ENCODE data around the gene STX1A. TPM values are rescaled to one million over a fixed set of nuclear protein-coding genes. Genes with fewer than 3 reads are reported as not detected.
A peak's percentile ranks its signal among the peaks of the same experiment; 100 is the strongest.

Gene STX1A
- total and polyA plus RNA-seq, 11 donors: 1.1 to 3.6 (median 1.7) TPM

DNA sequence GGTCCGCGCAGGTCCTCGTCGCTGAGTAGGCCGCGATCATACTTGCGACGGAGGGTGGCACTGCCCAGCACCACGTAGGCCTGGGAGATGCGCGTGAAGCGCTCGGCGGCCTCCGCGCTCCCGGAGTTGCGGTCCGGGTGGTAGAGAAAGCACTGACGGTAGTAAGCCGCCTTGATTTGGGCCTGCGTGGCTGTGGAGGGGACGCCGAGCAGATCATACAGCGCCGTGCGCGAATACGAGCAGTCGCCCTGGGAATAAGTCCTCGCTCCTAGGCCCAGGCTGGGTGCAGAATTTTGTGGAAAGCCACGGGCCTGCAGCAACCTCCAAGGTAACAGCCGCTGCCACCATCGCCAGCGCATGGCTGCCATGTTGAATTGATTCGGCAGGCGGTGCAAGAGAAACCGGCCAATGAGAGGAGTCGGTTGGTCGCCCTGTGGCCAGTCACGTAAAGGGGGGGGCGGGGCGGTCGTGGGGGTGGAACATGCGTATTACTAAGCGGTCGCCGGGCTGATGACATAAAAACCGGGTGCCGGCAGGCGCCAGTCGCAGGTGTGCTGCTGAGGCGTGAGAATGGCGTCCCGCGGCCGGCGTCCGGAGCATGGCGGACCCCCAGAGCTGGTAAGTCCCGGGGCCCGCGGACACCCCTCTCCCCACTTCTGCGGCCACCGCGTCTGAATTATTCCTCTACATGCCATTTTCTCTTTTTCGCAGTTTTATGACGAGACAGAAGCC lies 36.2 kb downstream of the STX1A start, which contains the start of the genes BUD23 and DNAJC30:
Gene BUD23 (plus strand): TSS at position 542 of the 732 bp plus-strand sequence. CDS start 29 bp downstream, at position 571.
Gene DNAJC30 (minus strand): TSS at position 398 of the 732 bp plus-strand sequence. CDS start 30 bp downstream, at position 368.
- intact Hi-C loops (cut with DNase I): loop anchor here in 2 of 10 donors (5.0 kb wide), 2 partner anchors 34 to 54 kb away; partner anchors contain the start of genes STX1A (in 2 of the 2) and ABHD11 (in 1 of the 2)
- H3K9me3 ChIP-seq: no peaks in the 10 kb centered on the region
- no peaks in the 10 kb centered on the region for H3K27me3 ChIP-seq
- 0% methylated on average over 44 to 68 of the region's 68 CpGs for WGBS, 4 donors
- DNase-seq (peak; percentile 97 to 99 (median 98)), ATAC-seq (peak; percentile 95 to 98 (median 98))
- peaks cover 0 to 34% (median 19%) of the 10 kb centered on the region in 9 donors for H3K36me3 ChIP-seq
- H3K27ac ChIP-seq: peak within 1 kb of the TSS; percentile 27 to 91 (median 84)
- TF ChIP-seq, protein P1, sequence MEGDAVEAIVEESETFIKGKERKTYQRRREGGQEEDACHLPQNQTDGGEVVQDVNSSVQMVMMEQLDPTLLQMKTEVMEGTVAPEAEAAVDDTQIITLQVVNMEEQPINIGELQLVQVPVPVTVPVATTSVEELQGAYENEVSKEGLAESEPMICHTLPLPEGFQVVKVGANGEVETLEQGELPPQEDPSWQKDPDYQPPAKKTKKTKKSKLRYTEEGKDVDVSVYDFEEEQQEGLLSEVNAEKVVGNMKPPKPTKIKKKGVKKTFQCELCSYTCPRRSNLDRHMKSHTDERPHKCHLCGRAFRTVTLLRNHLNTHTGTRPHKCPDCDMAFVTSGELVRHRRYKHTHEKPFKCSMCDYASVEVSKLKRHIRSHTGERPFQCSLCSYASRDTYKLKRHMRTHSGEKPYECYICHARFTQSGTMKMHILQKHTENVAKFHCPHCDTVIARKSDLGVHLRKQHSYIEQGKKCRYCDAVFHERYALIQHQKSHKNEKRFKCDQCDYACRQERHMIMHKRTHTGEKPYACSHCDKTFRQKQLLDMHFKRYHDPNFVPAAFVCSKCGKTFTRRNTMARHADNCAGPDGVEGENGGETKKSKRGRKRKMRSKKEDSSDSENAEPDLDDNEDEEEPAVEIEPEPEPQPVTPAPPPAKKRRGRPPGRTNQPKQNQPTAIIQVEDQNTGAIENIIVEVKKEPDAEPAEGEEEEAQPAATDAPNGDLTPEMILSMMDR (IDR thresholded peaks at IDR 0.05): peak in 3 of 12 donors; percentile 5 to 33 (median 23)
- TF ChIP-seq POLR2A (IDR thresholded peaks at IDR 0.05): peak; percentile 22 to 77
- peaks cover 7 to 49% (median 31%) of the 10 kb centered on the region in 12 donors for H3K4me1 ChIP-seq
- H3K4me3 ChIP-seq: peak within 1 kb of the TSS; percentile 74 to 100 (median 94)

DNA sequence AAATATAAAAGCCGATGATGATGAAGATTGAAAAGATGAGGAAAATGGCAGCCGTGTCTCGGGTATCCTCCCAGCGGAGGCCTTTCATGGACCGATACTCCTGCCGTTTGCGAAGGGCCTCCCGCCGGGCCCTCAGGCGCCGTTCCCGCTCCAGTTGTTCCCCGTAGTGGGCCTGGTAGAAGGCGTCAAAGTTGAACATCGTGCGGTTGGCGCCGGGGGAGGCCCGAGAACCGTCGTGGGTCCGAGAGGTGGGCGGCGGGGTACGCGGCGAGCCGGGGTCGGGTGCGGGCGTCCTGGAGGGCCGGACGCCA lies 36.8 kb downstream of the STX1A start:
- peaks cover 7 to 49% (median 31%) of the 10 kb centered on the region in 12 donors for H3K4me1 ChIP-seq
- H3K27me3 ChIP-seq: no peaks in the 10 kb centered on the region
- peak overlapping the region; percentile 27 to 91 (median 84) for H3K27ac ChIP-seq
- no peaks in the 10 kb centered on the region for H3K9me3 ChIP-seq
- H3K4me3 ChIP-seq: peak overlapping the region; percentile 74 to 100 (median 94)
- WGBS, 4 donors: 0 to 1% (median 1%) methylated on average over 27 to 33 of the region's 33 CpGs
- H3K36me3 ChIP-seq: peaks cover 0 to 34% (median 18%) of the 10 kb centered on the region in 9 donors
- DNase-seq (no peak), ATAC-seq (no peak)
- intact Hi-C loops (cut with DNase I): loop anchor here in 2 of 10 donors (5.0 kb wide), 2 partner anchors 35 to 55 kb away; partner anchors contain the start of genes STX1A (in 2 of the 2) and ABHD11 (in 1 of the 2)
- TF ChIP-seq, protein P1 (IDR thresholded peaks at IDR 0.05): no peak
- no peak for TF ChIP-seq POLR2A (IDR thresholded peaks at IDR 0.05)

GRCh38 chr7:73681031-73681430 lies 38.4 kb downstream of the STX1A start:
- Histone ChIP-seq H3K4me1 (peaks cover 7 to 49% (median 31%) of the 10 kb centered on the region in 12 donors), H3K4me3 (peak overlapping the region in 7 of 12 donors; percentile 89 to 100 (median 98)), H3K9me3 (no peaks in the 10 kb centered on the region), H3K27me3 (no peaks in the 10 kb centered on the region), H3K27ac (peak overlapping the region in 1 of 12 donors; percentile 24), H3K36me3 (peaks cover 0 to 20% (median 7%) of the 10 kb centered on the region in 9 donors)
- ATAC-seq (no peak), DNase-seq (peak in 1 of 5 donors; percentile 1)
- TF ChIP-seq POLR2A (IDR thresholded peaks at IDR 0.05): no peak
- TF ChIP-seq, protein P1 (IDR thresholded peaks at IDR 0.05): no peak
- 61 to 71% (median 65%) methylated on average over 8 of the region's 8 CpGs for WGBS, 4 donors
- intact Hi-C loops (cut with DNase I): loop anchor here in 2 of 10 donors (5.0 kb wide), 2 partner anchors 36 to 56 kb away; partner anchors contain the start of genes STX1A (in 2 of the 2) and ABHD11 (in 1 of the 2)

GRCh38 chr7:73680501-73680900 lies 39.0 kb downstream of the STX1A start:
- ATAC-seq (no peak), DNase-seq (peak in 1 of 5 donors; percentile 28)
- 68 to 82% (median 80%) methylated on average over 7 of the region's 7 CpGs for WGBS, 4 donors
- Histone ChIP-seq H3K36me3 (peaks cover 0 to 20% (median 7%) of the 10 kb centered on the region in 9 donors), H3K4me1 (peaks cover 7 to 49% (median 31%) of the 10 kb centered on the region in 12 donors), H3K9me3 (no peaks in the 10 kb centered on the region), H3K27me3 (no peaks in the 10 kb centered on the region), H3K4me3 (no peak overlapping the region), H3K27ac (no peak overlapping the region)
- intact Hi-C loops (cut with DNase I): loop anchor here in 2 of 10 donors (5.0 kb wide), 2 partner anchors 37 to 57 kb away; partner anchors contain the start of genes STX1A (in 2 of the 2) and ABHD11 (in 1 of the 2)
- TF ChIP-seq, protein P1 (IDR thresholded peaks at IDR 0.05): no peak
- no peak for TF ChIP-seq POLR2A (IDR thresholded peaks at IDR 0.05)

Data from heart left ventricle (tissue), 16 donors.